Esophagus muscularis mucosa (tissue), 4 donors: Measurements from ENCODE around the gene PMFBP1.

Experiments used
- CTCF ChIP-seq, 3 experiments: fragments of 200-600 bp in 2 of 3; fragments of 450-650 bp in 1 of 3; sonication (generic) in 2 of 3; IDR thresholded peaks; one replicate each; pipeline ENCODE4 v1.5.1; 2017 to 2019; ENCODE audit warnings: antibody characterized with exemption in 3 of 3, mild to moderate bottlenecking in 2 of 3, moderate library complexity in 1 of 3
- EP300 ChIP-seq: sonication (generic); formaldehyde crosslinking; IDR thresholded peaks from one replicate; pipeline ENCODE4 v1.6.1; 2017; ENCODE audit warnings: antibody characterized with exemption
- POLR2A ChIP-seq: fragments of 450-650 bp; IDR thresholded peaks from one replicate; pipeline ENCODE4 v1.6.1; 2017; ENCODE audit warnings: antibody characterized with exemption, moderate library complexity, mild to moderate bottlenecking, low read depth
- POLR2AphosphoS5 ChIP-seq, 2 donors: sonication (generic); formaldehyde crosslinking; IDR thresholded peaks; one replicate each; pipeline ENCODE4 v1.6.1; 2017; ENCODE audit warnings: antibody characterized with exemption in 2 of 2

GRCh38 chr16:72197545-72197944 is 25.6 kb upstream of the PMFBP1 start:
- TF ChIP-seq EP300, result no peak
- no peak for TF ChIP-seq POLR2AphosphoS5 (IDR thresholded peaks at IDR 0.05)
- no peak for TF ChIP-seq POLR2A
- no peak for TF ChIP-seq CTCF (IDR thresholded peaks at IDR 0.05)
